Stomach (tissue), 4 donors: Measurements from ENCODE around the gene MNAT1.

Experiments
- EP300 ChIP-seq: sonication (generic); formaldehyde crosslinking; IDR thresholded peaks from one replicate; pipeline ENCODE4 v1.6.1; 2017; ENCODE audit warnings: antibody characterized with exemption
- POLR2A ChIP-seq, 4 donors: fragments of 450-650 bp; IDR thresholded peaks; one replicate each; pipeline ENCODE4 v1.6.1; 2016; ENCODE audit warnings: antibody characterized with exemption in 4 of 4, control low read depth in 2 of 4, mild to moderate bottlenecking in 1 of 4, moderate library complexity in 1 of 4
- TF ChIP-seq, protein P1 (sequence below), 7 experiments: fragments of 450-650 bp in 4 of 7; fragments of 200-600 bp in 3 of 7; sonication (generic) in 3 of 7; IDR thresholded peaks; one replicate each; pipeline ENCODE4 v1.5.1; 2016 to 2019; ENCODE audit warnings: antibody characterized with exemption in 7 of 7, control low read depth in 2 of 7, mild to moderate bottlenecking in 1 of 7

DNA sequence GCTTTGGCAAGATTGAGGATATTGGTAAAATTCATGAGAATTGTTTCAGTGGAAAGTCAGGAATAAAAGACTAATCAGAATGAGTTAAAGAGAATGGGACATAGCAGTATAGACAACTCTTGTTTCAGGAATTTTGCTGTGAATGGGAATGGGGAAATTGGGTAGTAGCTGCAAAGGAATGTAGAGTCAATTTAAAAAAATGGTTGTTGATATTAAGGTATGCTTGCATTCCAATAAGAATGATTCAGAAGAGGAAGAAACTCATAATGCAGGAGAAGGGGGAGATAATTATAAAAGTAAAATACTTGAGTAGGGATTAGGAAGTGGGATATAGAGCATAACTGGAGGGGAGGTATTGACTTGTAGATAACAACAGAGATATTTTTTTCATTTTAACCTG is 40.7 kb downstream of the MNAT1 start:
- TF ChIP-seq POLR2A (IDR thresholded peaks at IDR 0.05): no peak
- TF ChIP-seq, protein P1, sequence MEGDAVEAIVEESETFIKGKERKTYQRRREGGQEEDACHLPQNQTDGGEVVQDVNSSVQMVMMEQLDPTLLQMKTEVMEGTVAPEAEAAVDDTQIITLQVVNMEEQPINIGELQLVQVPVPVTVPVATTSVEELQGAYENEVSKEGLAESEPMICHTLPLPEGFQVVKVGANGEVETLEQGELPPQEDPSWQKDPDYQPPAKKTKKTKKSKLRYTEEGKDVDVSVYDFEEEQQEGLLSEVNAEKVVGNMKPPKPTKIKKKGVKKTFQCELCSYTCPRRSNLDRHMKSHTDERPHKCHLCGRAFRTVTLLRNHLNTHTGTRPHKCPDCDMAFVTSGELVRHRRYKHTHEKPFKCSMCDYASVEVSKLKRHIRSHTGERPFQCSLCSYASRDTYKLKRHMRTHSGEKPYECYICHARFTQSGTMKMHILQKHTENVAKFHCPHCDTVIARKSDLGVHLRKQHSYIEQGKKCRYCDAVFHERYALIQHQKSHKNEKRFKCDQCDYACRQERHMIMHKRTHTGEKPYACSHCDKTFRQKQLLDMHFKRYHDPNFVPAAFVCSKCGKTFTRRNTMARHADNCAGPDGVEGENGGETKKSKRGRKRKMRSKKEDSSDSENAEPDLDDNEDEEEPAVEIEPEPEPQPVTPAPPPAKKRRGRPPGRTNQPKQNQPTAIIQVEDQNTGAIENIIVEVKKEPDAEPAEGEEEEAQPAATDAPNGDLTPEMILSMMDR (IDR thresholded peaks at IDR 0.05): no peak
- no peak for TF ChIP-seq EP300
